Sigmoid colon (tissue), 4 donors: ENCODE results near the gene KRTAP4-8.

Source experiments
- EP300 ChIP-seq, 4 donors: sonication (generic); formaldehyde crosslinking; IDR thresholded peaks; one replicate each; pipeline ENCODE4 v1.6.1; 2017; ENCODE audit warnings: antibody characterized with exemption in 4 of 4
- POLR2A ChIP-seq, 2 donors: fragments of 450-650 bp; IDR thresholded peaks; one replicate each; pipeline ENCODE4 v1.6.1; 2016; ENCODE audit warnings: antibody characterized with exemption in 2 of 2, mild to moderate bottlenecking in 2 of 2, moderate library complexity in 2 of 2
- TF ChIP-seq, protein P1 (sequence below), 4 experiments: fragments of 450-650 bp in 3 of 4; fragments of 200-600 bp in 1 of 4; IDR thresholded peaks; one replicate each; pipeline ENCODE4 v1.5.1; 2016 to 2019; ENCODE audit warnings: antibody characterized with exemption in 4 of 4, mild to moderate bottlenecking in 3 of 4, moderate library complexity in 2 of 4

DNA sequence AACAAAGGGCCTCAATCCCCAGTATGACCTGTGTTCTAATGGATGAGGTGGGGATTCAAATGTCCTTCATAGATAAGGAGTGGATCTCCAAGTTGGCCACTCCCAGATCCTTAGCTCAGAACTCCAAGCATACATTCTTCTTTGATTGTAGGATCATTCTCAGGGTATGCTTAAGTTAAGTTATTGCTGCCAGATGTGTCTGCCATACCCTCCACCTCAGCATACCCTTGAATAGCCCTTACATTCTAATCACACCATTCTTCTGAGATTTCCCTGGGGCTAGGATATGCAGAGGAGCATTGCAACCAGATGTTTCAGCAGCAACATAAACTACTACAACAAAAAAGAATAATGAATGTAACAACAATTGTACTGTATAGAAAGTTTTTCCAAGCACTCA lies 30.7 kb downstream of the KRTAP4-8 start:
- TF ChIP-seq EP300 (IDR thresholded peaks at IDR 0.05) = no peak
- TF ChIP-seq, protein P1, sequence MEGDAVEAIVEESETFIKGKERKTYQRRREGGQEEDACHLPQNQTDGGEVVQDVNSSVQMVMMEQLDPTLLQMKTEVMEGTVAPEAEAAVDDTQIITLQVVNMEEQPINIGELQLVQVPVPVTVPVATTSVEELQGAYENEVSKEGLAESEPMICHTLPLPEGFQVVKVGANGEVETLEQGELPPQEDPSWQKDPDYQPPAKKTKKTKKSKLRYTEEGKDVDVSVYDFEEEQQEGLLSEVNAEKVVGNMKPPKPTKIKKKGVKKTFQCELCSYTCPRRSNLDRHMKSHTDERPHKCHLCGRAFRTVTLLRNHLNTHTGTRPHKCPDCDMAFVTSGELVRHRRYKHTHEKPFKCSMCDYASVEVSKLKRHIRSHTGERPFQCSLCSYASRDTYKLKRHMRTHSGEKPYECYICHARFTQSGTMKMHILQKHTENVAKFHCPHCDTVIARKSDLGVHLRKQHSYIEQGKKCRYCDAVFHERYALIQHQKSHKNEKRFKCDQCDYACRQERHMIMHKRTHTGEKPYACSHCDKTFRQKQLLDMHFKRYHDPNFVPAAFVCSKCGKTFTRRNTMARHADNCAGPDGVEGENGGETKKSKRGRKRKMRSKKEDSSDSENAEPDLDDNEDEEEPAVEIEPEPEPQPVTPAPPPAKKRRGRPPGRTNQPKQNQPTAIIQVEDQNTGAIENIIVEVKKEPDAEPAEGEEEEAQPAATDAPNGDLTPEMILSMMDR (IDR thresholded peaks at IDR 0.05) = no peak
- no peak for TF ChIP-seq POLR2A (IDR thresholded peaks at IDR 0.05)
